Upper lobe of left lung (tissue), 4 donors: Measurements from ENCODE around the gene PRAMEF12.

ENCODE experiments used
- CTCF ChIP-seq, 6 experiments: fragments of 450-650 bp in 4 of 6; fragments of 200-600 bp in 2 of 6; sonication (generic) in 2 of 6; IDR thresholded peaks; one replicate each; pipeline ENCODE4 v1.5.1; 2016 to 2019; ENCODE audit warnings: antibody characterized with exemption in 6 of 6
- EP300 ChIP-seq, 4 donors: sonication (generic); formaldehyde crosslinking; IDR thresholded peaks; one replicate each; pipeline ENCODE4 v1.5.1; 2017; ENCODE audit warnings: antibody characterized with exemption in 4 of 4, control low read depth in 2 of 4
- POLR2A ChIP-seq, 4 donors: fragments of 450-650 bp; IDR thresholded peaks; one replicate each; pipeline ENCODE4 v1.5.1; 2016 to 2017; ENCODE audit warnings: antibody characterized with exemption in 4 of 4, mild to moderate bottlenecking in 2 of 4
- POLR2AphosphoS5 ChIP-seq, 2 donors: sonication (generic); formaldehyde crosslinking; IDR thresholded peaks; one replicate each; pipeline ENCODE4 v1.5.1; 2017; ENCODE audit warnings: antibody characterized with exemption in 2 of 2

- no peak for TF ChIP-seq POLR2A (IDR thresholded peaks at IDR 0.05)
- no peak for TF ChIP-seq CTCF (IDR thresholded peaks at IDR 0.05)
- TF ChIP-seq POLR2AphosphoS5 (IDR thresholded peaks at IDR 0.05) = no peak
- no peak for TF ChIP-seq EP300 (IDR thresholded peaks at IDR 0.05)
Observed at GRCh38 chr1:12761781-12762180, 11.8 kb upstream of the PRAMEF12 start.
